ENCODE data around the gene SHROOM2. TPM values are rescaled to one million over a fixed set of nuclear protein-coding genes. Genes with fewer than 3 reads are reported as not detected.

Gene SHROOM2
- total and polyA plus RNA-seq, 9 of the 15 experiments (the other 6 are each of a cell fraction or from before 2014, with no cell fraction given) = not detected

DNA sequence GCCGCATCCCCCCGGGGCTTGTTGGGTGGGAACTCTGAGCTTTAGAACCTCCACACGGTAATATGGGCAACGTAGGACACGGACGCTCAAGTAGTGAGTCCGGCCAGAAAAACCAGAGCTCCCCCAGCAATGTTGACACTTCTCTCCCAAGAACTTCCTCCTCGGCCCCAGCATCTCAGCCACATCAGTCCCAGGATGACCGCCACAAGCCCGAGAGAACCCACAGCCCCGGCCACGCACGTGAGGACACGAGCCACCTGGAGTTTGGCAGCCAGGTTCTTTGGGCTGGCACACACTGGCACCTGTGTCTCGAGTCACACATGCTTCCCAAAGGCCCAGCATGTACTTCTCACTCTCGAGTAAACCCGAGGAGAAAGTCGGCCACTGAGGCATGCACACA lies 197.2 kb downstream of the SHROOM2 start:
- peaks cover 0 to 14% of the 10 kb centered on the region in 2 experiments; a peak in 2 of 5 replicates for H3K27me3 ChIP-seq (ENCODE audit: control insufficient read depth in 2 of 2, insufficient read depth in 2 of 2, low read length in 2 of 2)
- ChIA-PET CTCF (ENCODE audit: low intra/inter-chr PET ratio) (interaction anchor here (15.9 kb wide), 1 partner anchor 134 kb away, joined by 400 read pairs; no protein-coding TSS in a partner anchor), POLR2A (no interaction called here)
- H3K4me1 ChIP-seq (replicated peaks in 1 of 2; ENCODE audit: control insufficient read depth in 2 of 2, insufficient read depth in 2 of 2, low read length in 2 of 2) = no peaks in the 10 kb centered on the region
- no peak for TF ChIP-seq ZNF184 (CRISPR knock-in tag; IDR thresholded peaks at IDR 0.05)
- TF ChIP-seq POLR2G (IDR thresholded peaks at IDR 0.05; ENCODE audit: low read depth, low read length) = no peak
- TF ChIP-seq, protein P1, sequence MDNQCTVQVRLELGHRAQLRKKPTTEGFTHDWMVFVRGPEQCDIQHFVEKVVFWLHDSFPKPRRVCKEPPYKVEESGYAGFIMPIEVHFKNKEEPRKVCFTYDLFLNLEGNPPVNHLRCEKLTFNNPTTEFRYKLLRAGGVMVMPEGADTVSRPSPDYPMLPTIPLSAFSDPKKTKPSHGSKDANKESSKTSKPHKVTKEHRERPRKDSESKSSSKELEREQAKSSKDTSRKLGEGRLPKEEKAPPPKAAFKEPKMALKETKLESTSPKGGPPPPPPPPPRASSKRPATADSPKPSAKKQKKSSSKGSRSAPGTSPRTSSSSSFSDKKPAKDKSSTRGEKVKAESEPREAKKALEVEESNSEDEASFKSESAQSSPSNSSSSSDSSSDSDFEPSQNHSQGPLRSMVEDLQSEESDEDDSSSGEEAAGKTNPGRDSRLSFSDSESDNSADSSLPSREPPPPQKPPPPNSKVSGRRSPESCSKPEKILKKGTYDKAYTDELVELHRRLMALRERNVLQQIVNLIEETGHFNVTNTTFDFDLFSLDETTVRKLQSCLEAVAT (IDR thresholded peaks at IDR 0.05) = no peak
- no peak for TF ChIP-seq ZNF583 (CRISPR knock-in tag; IDR thresholded peaks at IDR 0.05)
- TF ChIP-seq ZSCAN29 (IDR thresholded peaks at IDR 0.05) = no peak
- in situ Hi-C loops (cut with MboI) = no loop called here
- FAIRE-seq = no peak
- H4K20me1 ChIP-seq (replicated peaks; ENCODE audit: control insufficient read depth, insufficient read depth, low read length) = no peaks in the 10 kb centered on the region
- H3K4me2 ChIP-seq (ENCODE audit: insufficient read depth, low read length) = no peak overlapping the region
- no peaks in the 10 kb centered on the region for H3K9me1 ChIP-seq (ENCODE audit: control insufficient read depth, insufficient read depth, low read length)
- no peak overlapping the region for H2AFZ ChIP-seq (ENCODE audit: low read depth, low read length)
- no peaks in the 10 kb centered on the region for H3K79me2 ChIP-seq (ENCODE audit: control insufficient read depth, insufficient read depth, low read length)
- H3K9me3 ChIP-seq (replicated peaks; ENCODE audit: control insufficient read depth, insufficient read depth, low read depth, low read length) = no peaks in the 10 kb centered on the region
- no peaks in the 10 kb centered on the region for H3K36me3 ChIP-seq (ENCODE audit: control insufficient read depth, insufficient read depth, low read length)
- no peak for DNase-seq (ENCODE audit: extremely low read depth in 1 of 4, low spot score in 3 of 4)
- no peak overlapping the region for H3K27ac ChIP-seq (ENCODE audit: extremely low read depth, low read depth, low read length)
- no peak overlapping the region for H3K4me3 ChIP-seq
- intact Hi-C loops (cut with micrococcal nuclease) = no loop called here
- no peak overlapping the region for H3K9ac ChIP-seq (ENCODE audit: insufficient read depth in 1 of 2, low read depth in 2 of 2, low read length in 2 of 2)
- ATAC-seq = no peak
- no TSS peak for BruUV-seq (replicated peaks)
- WGBS (ENCODE audit: insufficient coverage, low coverage, missing lambda C conversion rate) = 3% methylated on average over 11 of the region's 18 CpGs

DNA sequence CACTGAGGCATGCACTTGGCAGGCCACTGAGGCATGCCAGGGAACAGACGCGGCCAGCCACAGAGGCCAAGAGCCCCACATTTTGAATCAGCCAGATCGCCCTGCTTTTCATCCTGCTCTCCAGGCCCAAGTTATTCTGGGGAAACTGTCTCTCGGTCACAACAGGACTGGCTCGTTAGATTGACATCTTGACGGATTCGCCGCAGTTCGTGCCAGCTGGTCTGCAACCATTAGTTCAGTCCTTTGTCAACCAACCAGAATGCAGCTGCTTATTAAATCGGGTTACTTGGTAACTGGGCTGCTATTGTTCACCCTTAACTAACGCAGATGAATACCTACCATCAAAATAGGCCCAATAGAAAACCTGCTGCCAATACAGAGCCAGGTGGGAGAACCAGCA lies 197.6 kb downstream of the SHROOM2 start:
- no TSS peak for BruUV-seq (replicated peaks)
- no peaks in the 10 kb centered on the region for H3K79me2 ChIP-seq (ENCODE audit: control insufficient read depth, insufficient read depth, low read length)
- no peak for TF ChIP-seq TEAD1 (CRISPR knock-in tag; IDR thresholded peaks at IDR 0.05)
- TF ChIP-seq GTF2F1 (IDR thresholded peaks at IDR 0.05; ENCODE audit: low read depth, low read length) = no peak
- no peak for TF ChIP-seq TBL1XR1 (IDR thresholded peaks at IDR 0.05; ENCODE audit: low read length in 2 of 2)
- TF ChIP-seq SOX6 (IDR thresholded peaks at IDR 0.05) = no peak
- TF ChIP-seq, protein P2, sequence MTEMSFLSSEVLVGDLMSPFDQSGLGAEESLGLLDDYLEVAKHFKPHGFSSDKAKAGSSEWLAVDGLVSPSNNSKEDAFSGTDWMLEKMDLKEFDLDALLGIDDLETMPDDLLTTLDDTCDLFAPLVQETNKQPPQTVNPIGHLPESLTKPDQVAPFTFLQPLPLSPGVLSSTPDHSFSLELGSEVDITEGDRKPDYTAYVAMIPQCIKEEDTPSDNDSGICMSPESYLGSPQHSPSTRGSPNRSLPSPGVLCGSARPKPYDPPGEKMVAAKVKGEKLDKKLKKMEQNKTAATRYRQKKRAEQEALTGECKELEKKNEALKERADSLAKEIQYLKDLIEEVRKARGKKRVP (CRISPR knock-in tag; IDR thresholded peaks at IDR 0.05) = no peak
- no peak for TF ChIP-seq FOS (IDR thresholded peaks at IDR 0.05; ENCODE audit: extremely low read depth, insufficient read length)
- TF ChIP-seq ZNF507 (tag; conservative IDR thresholded peaks at IDR 0.05) = no peak
- TF ChIP-seq NCOA1 (IDR thresholded peaks at IDR 0.05; ENCODE audit: low read depth) = no peak
- TF ChIP-seq BRF1 (IDR thresholded peaks at IDR 0.05; ENCODE audit: borderline replicate concordance, extremely low read depth, insufficient read length) = no peak
- no peak for TF ChIP-seq JUN (IDR thresholded peaks at IDR 0.05; ENCODE audit: borderline replicate concordance, low read depth, low read length)
- no peak for TF ChIP-seq JUN (CRISPR knock-in tag; IDR thresholded peaks at IDR 0.05; ENCODE audit: borderline replicate concordance)
- no peak for TF ChIP-seq ZNF584 (CRISPR knock-in tag; IDR thresholded peaks at IDR 0.05; ENCODE audit: low read depth)

More for the DNA sequence above, 197.6 kb downstream of the SHROOM2 start:
- Histone ChIP-seq H2AFZ (ENCODE audit: low read depth, low read length) (no peak overlapping the region), H3K9me3 (replicated peaks; ENCODE audit: control insufficient read depth, insufficient read depth, low read depth, low read length) (no peaks in the 10 kb centered on the region), H3K4me1 (replicated peaks in 1 of 2; ENCODE audit: control insufficient read depth in 2 of 2, insufficient read depth in 2 of 2, low read length in 2 of 2) (no peaks in the 10 kb centered on the region), H3K4me3 (no peak overlapping the region), H3K36me3 (ENCODE audit: control insufficient read depth, insufficient read depth, low read length) (no peaks in the 10 kb centered on the region), H3K9ac (ENCODE audit: insufficient read depth in 1 of 2, low read depth in 2 of 2, low read length in 2 of 2) (no peak overlapping the region), H3K9me1 (ENCODE audit: control insufficient read depth, insufficient read depth, low read length) (no peaks in the 10 kb centered on the region), H3K27ac (ENCODE audit: extremely low read depth, low read depth, low read length) (no peak overlapping the region), H3K4me2 (ENCODE audit: insufficient read depth, low read length) (no peak overlapping the region), H4K20me1 (replicated peaks; ENCODE audit: control insufficient read depth, insufficient read depth, low read length) (no peaks in the 10 kb centered on the region), H3K27me3 (ENCODE audit: control insufficient read depth in 2 of 2, insufficient read depth in 2 of 2, low read length in 2 of 2) (peaks cover 0 to 14% of the 10 kb centered on the region in 2 experiments; a peak in 2 of 5 replicates)
- POLR2A ChIA-PET = no interaction called here
- ATAC-seq (no peak), FAIRE-seq (no peak), DNase-seq (ENCODE audit: extremely low read depth in 1 of 4, low spot score in 3 of 4) (no peak)
- in situ Hi-C loops (cut with MboI) = no loop called here
- 10% methylated on average over 11 of the region's 11 CpGs for WGBS (ENCODE audit: insufficient coverage, low coverage, missing lambda C conversion rate)
- CTCF ChIA-PET (ENCODE audit: low intra/inter-chr PET ratio) = interaction anchor here (15.9 kb wide), 1 partner anchor 133 kb away, joined by 400 read pairs; no protein-coding TSS in a partner anchor
- intact Hi-C loops (cut with micrococcal nuclease) = no loop called here
